ENCODE results near the gene INAFM1. TPM values are rescaled to one million over a fixed set of nuclear protein-coding genes. Genes with fewer than 3 reads are reported as not detected.

INAFM1 gene
- 12.7 TPM for polyA plus RNA-seq (2013, experiment 1 of 2; ENCODE audit: insufficient read length)
- 8.2 TPM for polyA plus RNA-seq (2013, experiment 2 of 2; ENCODE audit: insufficient read length)

- peak; percentile 87 for DNase-seq
Measured at GRCh38 chr19:47274071-47274890, at the start of gene INAFM1. TSS of gene INAFM1 (plus strand) at chr19:47274885. CDS start at chr19:47274920, 35 bp downstream.

- DNase-seq: peak; percentile 85
Measured at GRCh38 chr19:47225746-47226425, 48.8 kb upstream of the INAFM1 start.

- DNase-seq: peak; percentile 89
Measured at GRCh38 chr19:47226426-47227351, 48.0 kb upstream of the INAFM1 start.

GRCh38 chr19:47227352-47228167 is 47.1 kb upstream of the INAFM1 start:
- DNase-seq: peak; percentile 95

- DNase-seq: peak; percentile 42
Measured at GRCh38 chr19:47228168-47228936, 46.3 kb upstream of the INAFM1 start.

- DNase-seq: peak; percentile 34
Measured at GRCh38 chr19:47228937-47229675, 45.6 kb upstream of the INAFM1 start.

- DNase-seq: peak; percentile 35
Measured at GRCh38 chr19:47229676-47230053, 45.0 kb upstream of the INAFM1 start.

GRCh38 chr19:47230054-47230920 is 44.4 kb upstream of the INAFM1 start:
- peak; percentile 46 for DNase-seq

- peak; percentile 34 for DNase-seq
Measured at GRCh38 chr19:47230921-47231214, 43.8 kb upstream of the INAFM1 start, which contains the start of gene BBC3. TSS of gene BBC3 (minus strand) at chr19:47231199. CDS start at chr19:47228431, 2,768 bp downstream.

- peak; percentile 85 for DNase-seq
Measured at GRCh38 chr19:47231215-47232054, 43.2 kb upstream of the INAFM1 start.

- DNase-seq: peak; percentile 85
Measured at GRCh38 chr19:47232422-47233211, 42.1 kb upstream of the INAFM1 start.

- DNase-seq: no peak
Measured at GRCh38 chr19:47236072-47236675, 38.5 kb upstream of the INAFM1 start.

- DNase-seq: no peak
Measured at GRCh38 chr19:47239152-47239551, 35.5 kb upstream of the INAFM1 start.

- DNase-seq: peak; percentile 61
Measured at GRCh38 chr19:47239610-47240296, 34.9 kb upstream of the INAFM1 start.

GRCh38 chr19:47240556-47240955 is 34.1 kb upstream of the INAFM1 start:
- DNase-seq: no peak
